ENCODE data around the gene TENT4B. TPM values are rescaled to one million over a fixed set of nuclear protein-coding genes. Genes with fewer than 3 reads are reported as not detected.

Gene TENT4B
- total RNA-seq, 2 experiments from 2014 or later, result 5.8 to 8.8 TPM

DNA sequence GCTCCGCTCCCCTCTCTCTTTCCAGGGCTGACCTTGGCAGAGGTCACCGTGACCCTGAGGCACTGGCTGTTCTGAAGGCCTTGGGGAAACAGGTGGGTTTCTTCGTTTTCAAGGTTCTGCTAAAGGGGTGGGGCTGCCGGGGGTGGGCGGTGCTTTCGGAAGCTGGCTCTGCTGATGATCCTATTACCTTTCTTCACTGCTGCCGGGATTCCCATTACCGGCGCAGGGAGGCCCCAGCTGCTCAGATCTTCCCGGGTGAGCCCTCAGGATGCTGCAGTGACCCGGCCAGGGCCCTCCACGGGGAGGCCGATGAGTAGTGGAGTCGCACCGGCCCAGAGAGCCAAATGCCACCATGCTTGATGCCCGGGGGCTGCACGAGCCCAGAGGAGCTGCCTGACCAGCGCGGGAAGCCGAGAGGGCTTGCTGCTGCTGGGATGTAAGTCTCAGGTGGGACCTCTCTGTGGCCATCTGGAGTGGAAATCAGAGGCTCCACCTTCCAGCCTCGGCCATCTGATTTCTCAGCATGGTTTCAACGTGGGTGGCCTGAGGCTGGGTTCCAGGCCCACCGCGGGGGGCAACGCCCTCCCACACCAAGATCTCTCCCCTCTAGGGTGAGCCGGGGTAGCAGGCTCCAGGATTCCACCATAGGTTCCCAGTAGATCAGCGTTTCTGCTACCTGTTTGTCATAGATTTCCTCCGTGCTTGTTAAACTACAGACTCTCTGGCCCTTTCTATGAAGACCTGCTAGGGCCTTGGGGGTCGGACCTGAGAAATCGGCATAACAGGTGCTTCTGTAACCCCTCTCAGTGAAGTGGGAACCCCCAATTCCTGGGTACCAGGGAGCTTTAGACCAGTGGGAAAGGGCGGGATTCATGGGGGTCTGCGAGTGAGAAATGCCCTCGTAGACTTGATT, 91.7 kb downstream of the TENT4B start:
- H3K36me3 ChIP-seq (ENCODE audit: insufficient read depth, low read length), result no peaks in the 10 kb centered on the region
- H3K79me2 ChIP-seq (ENCODE audit: insufficient read depth, low read depth, low read length), result no peaks in the 10 kb centered on the region
- CTCF ChIA-PET (ENCODE audit: unreplicated experiment), result no interaction called here
- no peak overlapping the region for H2AFZ ChIP-seq (ENCODE audit: low read length)
- no peak overlapping the region for H3K4me2 ChIP-seq (ENCODE audit: low read length)
- intact Hi-C loops (cut with micrococcal nuclease; ENCODE audit: unreplicated experiment), result no loop called here
- no peak overlapping the region for H3K27ac ChIP-seq (ENCODE audit: low read depth, low read length, poor library complexity, severe bottlenecking)
- H3K4me1 ChIP-seq (ENCODE audit: insufficient read depth, low read length, poor library complexity, severe bottlenecking), result no peaks in the 10 kb centered on the region
- DNase-seq (ENCODE audit: low spot score), result no peak
- POLR2A ChIA-PET, result no interaction called here
- no peaks in the 10 kb centered on the region for H3K9me3 ChIP-seq (ENCODE audit: low read length)
- no peak for TF ChIP-seq EZH2phosphoT487 (IDR thresholded peaks at IDR 0.05; ENCODE audit: borderline replicate concordance, low read depth, low read length)
- TF ChIP-seq, protein P1, sequence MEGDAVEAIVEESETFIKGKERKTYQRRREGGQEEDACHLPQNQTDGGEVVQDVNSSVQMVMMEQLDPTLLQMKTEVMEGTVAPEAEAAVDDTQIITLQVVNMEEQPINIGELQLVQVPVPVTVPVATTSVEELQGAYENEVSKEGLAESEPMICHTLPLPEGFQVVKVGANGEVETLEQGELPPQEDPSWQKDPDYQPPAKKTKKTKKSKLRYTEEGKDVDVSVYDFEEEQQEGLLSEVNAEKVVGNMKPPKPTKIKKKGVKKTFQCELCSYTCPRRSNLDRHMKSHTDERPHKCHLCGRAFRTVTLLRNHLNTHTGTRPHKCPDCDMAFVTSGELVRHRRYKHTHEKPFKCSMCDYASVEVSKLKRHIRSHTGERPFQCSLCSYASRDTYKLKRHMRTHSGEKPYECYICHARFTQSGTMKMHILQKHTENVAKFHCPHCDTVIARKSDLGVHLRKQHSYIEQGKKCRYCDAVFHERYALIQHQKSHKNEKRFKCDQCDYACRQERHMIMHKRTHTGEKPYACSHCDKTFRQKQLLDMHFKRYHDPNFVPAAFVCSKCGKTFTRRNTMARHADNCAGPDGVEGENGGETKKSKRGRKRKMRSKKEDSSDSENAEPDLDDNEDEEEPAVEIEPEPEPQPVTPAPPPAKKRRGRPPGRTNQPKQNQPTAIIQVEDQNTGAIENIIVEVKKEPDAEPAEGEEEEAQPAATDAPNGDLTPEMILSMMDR (conservative IDR thresholded peaks at IDR 0.05; ENCODE audit: low read length), result no peak
- no peaks in the 10 kb centered on the region for H3K9me2 ChIP-seq (ENCODE audit: insufficient read depth, low read length)
- H3K4me3 ChIP-seq (ENCODE audit: low read depth, low read length, poor library complexity, severe bottlenecking), result no peak overlapping the region
- H4K20me1 ChIP-seq (ENCODE audit: insufficient read depth, low read length), result no peaks in the 10 kb centered on the region
- no TSS peak for BruUV-seq (replicated peaks)

DNA sequence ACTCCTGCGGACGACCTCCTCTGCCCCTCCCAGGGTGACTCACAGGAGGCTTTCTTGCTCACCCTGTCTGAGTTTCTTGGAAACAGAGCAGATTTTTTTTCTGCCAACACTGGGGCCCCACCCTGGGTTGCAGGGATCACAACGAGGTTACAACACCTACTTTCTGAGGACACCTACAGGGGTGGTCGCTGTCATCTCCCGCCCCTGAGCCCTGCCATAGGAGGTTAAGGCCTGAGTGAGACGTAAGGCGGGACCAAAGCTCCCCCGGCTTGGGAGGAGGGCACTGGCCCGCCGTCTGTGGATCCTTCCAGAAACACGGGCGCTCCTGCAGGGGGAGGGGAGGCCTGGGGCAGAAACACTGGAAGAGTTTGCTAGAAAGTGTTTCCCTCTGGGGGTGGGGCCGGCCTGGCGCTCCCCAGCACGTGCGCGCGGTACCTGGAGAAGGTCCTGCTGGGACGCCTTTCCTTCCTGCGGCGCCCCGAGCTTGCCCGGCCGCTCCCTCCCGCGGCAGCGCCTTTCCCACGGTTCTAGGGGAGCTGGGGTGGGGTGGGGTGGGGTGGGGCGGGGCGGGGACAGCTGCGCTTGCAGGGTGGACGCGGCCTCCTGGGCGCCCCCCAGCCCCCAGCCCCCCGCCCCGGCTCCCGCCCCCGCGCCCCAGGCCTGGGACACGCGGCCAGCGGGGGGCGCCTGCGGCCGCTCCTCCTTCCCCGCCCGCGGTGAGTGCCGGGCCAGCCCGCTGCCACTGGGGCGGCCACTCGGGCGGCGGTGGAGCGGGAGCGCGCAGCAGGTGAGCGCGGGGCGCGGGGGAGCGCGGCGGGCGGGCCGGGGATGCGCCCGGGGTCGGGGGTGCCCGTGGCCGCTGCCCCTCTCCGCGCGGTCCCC, 92.6 kb downstream of the TENT4B start:
- peak overlapping the region; percentile 76; the same call in 1 of the 2 replicates for H2AFZ ChIP-seq (ENCODE audit: low read length)
- H3K4me2 ChIP-seq (ENCODE audit: low read length), result peak overlapping the region; percentile 77
- CTCF ChIA-PET (ENCODE audit: unreplicated experiment), result no interaction called here
- H3K9me2 ChIP-seq (ENCODE audit: insufficient read depth, low read length), result no peaks in the 10 kb centered on the region
- no peaks in the 10 kb centered on the region for H3K9me3 ChIP-seq (ENCODE audit: low read length)
- no peaks in the 10 kb centered on the region for H4K20me1 ChIP-seq (ENCODE audit: insufficient read depth, low read length)
- H3K4me1 ChIP-seq (ENCODE audit: insufficient read depth, low read length, poor library complexity, severe bottlenecking), result no peaks in the 10 kb centered on the region
- H3K27ac ChIP-seq (ENCODE audit: low read depth, low read length, poor library complexity, severe bottlenecking), result no peak overlapping the region
- H3K79me2 ChIP-seq (ENCODE audit: insufficient read depth, low read depth, low read length), result no peaks in the 10 kb centered on the region
- peak; percentile 57 for DNase-seq (ENCODE audit: low spot score)
- TF ChIP-seq EZH2phosphoT487 (IDR thresholded peaks at IDR 0.05; ENCODE audit: borderline replicate concordance, low read depth, low read length), result no peak
- TF ChIP-seq, protein P1 (conservative IDR thresholded peaks at IDR 0.05; ENCODE audit: low read length), result no peak
- BruUV-seq (replicated peaks), result no TSS peak
- H3K4me3 ChIP-seq (ENCODE audit: low read depth, low read length, poor library complexity, severe bottlenecking), result peak overlapping the region; percentile 67
- POLR2A ChIA-PET, result no interaction called here
- intact Hi-C loops (cut with micrococcal nuclease; ENCODE audit: unreplicated experiment), result no loop called here
- no peaks in the 10 kb centered on the region for H3K36me3 ChIP-seq (ENCODE audit: insufficient read depth, low read length)
